Measurements from ENCODE around the gene NT5C.
"Not testable (repeated sequence)": the region's sequence is repeated elsewhere in the genome, so short reads cannot be mapped to it uniquely, and the experiment has no call there.

NT5C gene

DNA sequence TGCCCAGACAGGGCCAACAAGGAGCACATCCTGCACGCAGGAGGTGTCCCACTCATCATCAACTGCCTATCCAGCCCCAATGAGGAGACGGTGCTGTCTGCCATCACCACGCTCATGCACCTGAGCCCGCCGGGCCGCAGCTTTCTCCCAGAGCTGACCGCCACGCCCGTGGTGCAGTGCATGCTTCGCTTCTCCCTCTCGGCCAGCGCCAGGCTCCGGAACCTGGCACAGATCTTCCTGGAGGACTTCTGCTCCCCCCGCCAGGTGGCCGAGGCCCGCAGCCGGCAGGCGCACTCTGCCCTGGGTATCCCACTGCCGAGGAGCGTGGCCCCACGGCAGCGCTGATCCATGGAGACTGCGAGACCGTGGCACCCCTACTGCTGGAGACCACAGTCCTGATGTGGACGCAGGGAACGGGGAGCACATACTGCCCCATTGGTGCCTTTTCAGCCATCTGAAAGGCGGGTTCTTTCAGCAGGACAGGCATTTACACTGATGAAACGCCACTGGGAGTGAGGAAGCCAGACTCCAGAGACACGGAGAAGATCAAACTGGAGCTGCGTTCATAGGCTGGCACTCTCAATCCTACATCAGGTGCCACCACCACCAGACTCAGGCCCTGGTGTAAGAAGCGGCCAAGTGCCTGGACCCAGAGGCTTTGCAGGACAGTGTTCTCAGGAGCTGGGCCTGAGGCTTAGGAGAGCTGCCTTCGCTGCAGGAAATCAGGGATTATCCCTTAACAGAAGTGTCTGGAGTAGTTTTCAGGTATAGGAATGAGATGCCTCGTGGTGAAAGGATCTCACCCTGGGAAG, 2.6 kb downstream of the NT5C start:
- no peak for DNase-seq (ENCODE audit: low read depth in 2 of 2)
- TF ChIP-seq, protein P1, sequence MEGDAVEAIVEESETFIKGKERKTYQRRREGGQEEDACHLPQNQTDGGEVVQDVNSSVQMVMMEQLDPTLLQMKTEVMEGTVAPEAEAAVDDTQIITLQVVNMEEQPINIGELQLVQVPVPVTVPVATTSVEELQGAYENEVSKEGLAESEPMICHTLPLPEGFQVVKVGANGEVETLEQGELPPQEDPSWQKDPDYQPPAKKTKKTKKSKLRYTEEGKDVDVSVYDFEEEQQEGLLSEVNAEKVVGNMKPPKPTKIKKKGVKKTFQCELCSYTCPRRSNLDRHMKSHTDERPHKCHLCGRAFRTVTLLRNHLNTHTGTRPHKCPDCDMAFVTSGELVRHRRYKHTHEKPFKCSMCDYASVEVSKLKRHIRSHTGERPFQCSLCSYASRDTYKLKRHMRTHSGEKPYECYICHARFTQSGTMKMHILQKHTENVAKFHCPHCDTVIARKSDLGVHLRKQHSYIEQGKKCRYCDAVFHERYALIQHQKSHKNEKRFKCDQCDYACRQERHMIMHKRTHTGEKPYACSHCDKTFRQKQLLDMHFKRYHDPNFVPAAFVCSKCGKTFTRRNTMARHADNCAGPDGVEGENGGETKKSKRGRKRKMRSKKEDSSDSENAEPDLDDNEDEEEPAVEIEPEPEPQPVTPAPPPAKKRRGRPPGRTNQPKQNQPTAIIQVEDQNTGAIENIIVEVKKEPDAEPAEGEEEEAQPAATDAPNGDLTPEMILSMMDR (IDR thresholded peaks at IDR 0.05; ENCODE audit: low read depth, low read length) = no peak

DNA sequence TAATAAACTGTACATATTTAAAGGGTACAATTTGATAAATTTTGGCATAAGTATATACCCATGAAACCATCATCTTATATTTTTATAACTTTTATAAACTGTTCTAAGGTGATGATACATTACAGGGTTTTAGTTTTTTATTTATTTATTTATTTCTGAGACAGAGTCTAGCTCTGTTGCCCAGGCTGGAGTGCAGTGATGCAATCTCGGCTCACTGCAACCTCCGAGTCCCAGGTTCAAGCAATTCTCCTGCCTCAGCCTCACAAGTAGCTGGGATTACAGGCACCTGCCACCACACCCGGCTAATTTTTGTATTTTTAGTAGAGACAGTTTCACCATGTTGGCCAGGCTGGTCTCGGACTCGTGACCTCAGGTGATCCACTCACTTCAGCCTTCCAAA, 3.6 kb downstream of the NT5C start:
- not testable (repeated sequence) for DNase-seq (ENCODE audit: low read depth in 2 of 2); H3K4me3 ChIP-seq (replicated peaks in 1 of 2; ENCODE audit: low read depth in 2 of 2, low read length in 2 of 2)

More for the DNA sequence above, 2.6 kb downstream of the NT5C start:
- H3K4me3 ChIP-seq (replicated peaks in 1 of 2; ENCODE audit: low read depth in 2 of 2, low read length in 2 of 2) = no peak overlapping the region

DNA sequence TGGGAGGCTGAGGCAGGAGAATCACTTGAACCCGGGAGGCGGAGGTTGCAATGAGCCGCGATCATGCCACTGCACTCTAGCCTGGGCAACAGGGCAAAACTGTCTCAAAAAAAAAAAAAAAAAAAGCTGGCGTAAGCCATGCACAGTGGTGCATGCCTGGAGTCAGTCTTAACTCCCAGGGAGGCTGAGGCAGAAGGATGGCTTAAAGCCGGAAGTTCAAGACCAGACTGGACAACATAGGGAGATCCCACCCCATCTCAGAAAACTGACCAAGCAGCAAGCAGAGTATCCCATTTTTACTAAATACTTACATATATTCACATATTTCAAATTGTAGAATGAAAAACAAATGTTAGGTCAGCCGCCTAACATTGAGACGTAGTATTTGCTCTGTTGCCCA, 4.6 kb downstream of the NT5C start:
- no peak for DNase-seq (ENCODE audit: low read depth in 2 of 2)
- TF ChIP-seq, protein P1 (IDR thresholded peaks at IDR 0.05; ENCODE audit: low read depth, low read length) = no peak
- H3K4me3 ChIP-seq (replicated peaks in 1 of 2; ENCODE audit: low read depth in 2 of 2, low read length in 2 of 2) = no peak overlapping the region

GRCh38 chr17:75125984-75126383, 5.6 kb downstream of the NT5C start:
- no peak for DNase-seq (ENCODE audit: low read depth in 2 of 2)
- TF ChIP-seq, protein P1 (IDR thresholded peaks at IDR 0.05; ENCODE audit: low read depth, low read length) = no peak

GRCh38 chr17:75124819-75125162, 6.8 kb downstream of the NT5C start:
- H3K4me3 ChIP-seq (replicated peaks in 1 of 2; ENCODE audit: low read depth in 2 of 2, low read length in 2 of 2) = no peak overlapping the region
- TF ChIP-seq, protein P1 (IDR thresholded peaks at IDR 0.05; ENCODE audit: low read depth, low read length) = no peak
- no peak for DNase-seq (ENCODE audit: low read depth in 2 of 2)

More at GRCh38 chr17:75125984-75126383, 5.6 kb downstream of the NT5C start:
- no peak overlapping the region for H3K4me3 ChIP-seq (replicated peaks in 1 of 2; ENCODE audit: low read depth in 2 of 2, low read length in 2 of 2)

DNA sequence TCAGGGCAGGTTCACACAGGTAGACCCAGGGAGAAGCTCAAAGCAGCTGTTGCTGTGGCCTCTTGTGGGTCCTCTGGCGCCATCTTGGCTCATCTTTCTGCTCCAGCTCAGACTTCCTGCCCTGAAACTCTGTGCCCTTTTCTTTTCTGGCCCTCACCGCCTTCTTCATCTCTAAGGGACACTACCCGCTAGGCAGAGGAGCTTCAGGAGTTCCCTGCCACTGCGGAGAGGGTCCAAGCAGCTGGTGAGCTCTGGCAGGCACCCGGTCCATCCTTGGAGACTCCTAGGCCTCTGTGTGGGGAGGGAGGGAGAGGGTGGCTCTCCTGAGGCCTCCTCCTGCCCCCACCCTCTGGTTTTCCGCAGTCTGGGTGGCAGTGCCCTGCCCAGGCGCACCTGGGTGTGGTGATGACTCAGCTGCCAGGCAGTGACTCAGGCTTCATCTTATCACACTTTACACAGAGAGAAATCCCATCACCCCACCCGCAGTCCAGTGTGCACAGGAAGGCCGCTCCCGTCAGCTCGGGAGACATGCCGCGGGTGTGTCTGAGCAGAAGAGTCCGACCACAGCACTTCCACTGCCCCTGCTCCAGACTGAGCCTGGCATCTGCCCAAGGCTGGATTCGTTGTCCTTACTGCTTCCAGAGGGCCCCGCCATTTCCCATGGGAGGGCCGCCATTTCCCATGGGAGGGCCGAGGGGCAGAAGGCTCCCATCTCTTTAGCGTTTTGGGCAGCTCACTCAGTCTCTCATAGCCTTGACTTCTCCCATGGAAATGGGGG, 7.3 kb downstream of the NT5C start:
- TF ChIP-seq, protein P1 (IDR thresholded peaks at IDR 0.05; ENCODE audit: low read depth, low read length) = no peak
- no peak overlapping the region for H3K4me3 ChIP-seq (replicated peaks in 1 of 2; ENCODE audit: low read depth in 2 of 2, low read length in 2 of 2)
- DNase-seq (ENCODE audit: low read depth in 2 of 2) = peak; percentile 61 to 82

DNA sequence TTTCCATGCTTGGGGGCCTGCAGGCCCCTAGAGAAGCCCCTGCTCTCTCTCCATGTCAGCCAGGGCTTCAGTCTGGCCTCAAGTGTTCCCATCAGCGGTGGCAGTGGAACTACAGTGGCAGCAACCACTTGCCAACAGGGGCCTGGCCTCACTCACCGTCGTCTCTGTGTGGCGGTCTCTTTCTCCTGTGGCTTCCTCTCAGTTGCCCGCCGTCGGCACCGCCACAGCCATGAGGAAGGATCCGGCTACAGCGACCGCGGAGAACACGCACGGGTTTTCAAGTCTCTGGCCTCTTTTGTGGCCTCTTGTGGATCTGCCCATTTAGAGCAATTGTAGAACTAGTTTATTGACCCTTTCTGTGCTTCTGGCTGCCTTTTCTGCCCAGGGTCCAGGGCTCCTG, 13.2 kb downstream of the NT5C start:
- TF ChIP-seq, protein P1 (IDR thresholded peaks at IDR 0.05; ENCODE audit: low read depth, low read length) = no peak
- no peak overlapping the region for H3K4me3 ChIP-seq (replicated peaks in 1 of 2; ENCODE audit: low read depth in 2 of 2, low read length in 2 of 2)
- no peak for DNase-seq (ENCODE audit: low read depth in 2 of 2)

Data from cardiac fibroblast (primary cell).